Measurements from ENCODE around the gene FZD10.

DNA sequence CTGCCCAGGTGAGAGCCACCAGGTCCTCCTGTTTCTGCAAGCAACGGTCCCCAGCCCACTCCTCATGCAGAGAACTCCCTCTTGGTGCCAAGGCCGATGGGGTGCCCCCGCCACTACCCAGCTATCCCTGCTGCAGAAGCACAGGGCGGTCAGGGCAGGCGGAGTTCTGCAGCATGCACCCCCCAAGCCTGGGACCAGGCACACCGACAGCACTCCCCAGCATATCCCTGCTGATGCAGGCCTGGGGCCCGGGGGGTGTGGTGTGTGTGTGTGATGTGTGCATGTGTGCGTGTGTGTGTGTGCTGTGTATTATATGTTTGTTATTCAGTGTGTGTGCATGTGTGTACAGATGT lies 27.7 kb upstream of the FZD10 start:
- TF ChIP-seq, protein P1, sequence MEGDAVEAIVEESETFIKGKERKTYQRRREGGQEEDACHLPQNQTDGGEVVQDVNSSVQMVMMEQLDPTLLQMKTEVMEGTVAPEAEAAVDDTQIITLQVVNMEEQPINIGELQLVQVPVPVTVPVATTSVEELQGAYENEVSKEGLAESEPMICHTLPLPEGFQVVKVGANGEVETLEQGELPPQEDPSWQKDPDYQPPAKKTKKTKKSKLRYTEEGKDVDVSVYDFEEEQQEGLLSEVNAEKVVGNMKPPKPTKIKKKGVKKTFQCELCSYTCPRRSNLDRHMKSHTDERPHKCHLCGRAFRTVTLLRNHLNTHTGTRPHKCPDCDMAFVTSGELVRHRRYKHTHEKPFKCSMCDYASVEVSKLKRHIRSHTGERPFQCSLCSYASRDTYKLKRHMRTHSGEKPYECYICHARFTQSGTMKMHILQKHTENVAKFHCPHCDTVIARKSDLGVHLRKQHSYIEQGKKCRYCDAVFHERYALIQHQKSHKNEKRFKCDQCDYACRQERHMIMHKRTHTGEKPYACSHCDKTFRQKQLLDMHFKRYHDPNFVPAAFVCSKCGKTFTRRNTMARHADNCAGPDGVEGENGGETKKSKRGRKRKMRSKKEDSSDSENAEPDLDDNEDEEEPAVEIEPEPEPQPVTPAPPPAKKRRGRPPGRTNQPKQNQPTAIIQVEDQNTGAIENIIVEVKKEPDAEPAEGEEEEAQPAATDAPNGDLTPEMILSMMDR (conservative IDR thresholded peaks at IDR 0.05) = no peak
- no peak for TF ChIP-seq EZH2 (IDR thresholded peaks at IDR 0.05; ENCODE audit: low read depth)
